SK-N-MC (cell line): Measurements from ENCODE around the gene KLHL6.

Experiments
- EZH2 ChIP-seq: fragments of 200-600 bp; sonication (generic); IDR thresholded peaks from one replicate; pipeline ENCODE4 v1.6.1; 2017; ENCODE audit warnings: antibody characterized with exemption
- FOXP2 ChIP-seq: optimal IDR thresholded peaks from 2 replicates; pipeline ENCODE3; 2011; ENCODE audit warnings: mild to moderate bottlenecking, moderate library complexity; ENCODE audit not compliant: insufficient read depth; ENCODE audit errors: extremely low read length, control extremely low read depth
- POLR2AphosphoS5 ChIP-seq: IDR thresholded peaks from 2 replicates; pipeline ENCODE4 v1.6.1; 2012; ENCODE audit warnings: mild to moderate bottlenecking, low read depth, low read length, borderline replicate concordance

- TF ChIP-seq EZH2 (no peak), POLR2AphosphoS5 (no peak), FOXP2 (no peak)
Observed at GRCh38 chr3:183554377-183554776, 1.1 kb downstream of the KLHL6 start.
